Esophagus mucosa (tissue), 1 donor: ENCODE measurements around the gene EML6. TPM values are rescaled to one million over a fixed set of nuclear protein-coding genes. Genes with fewer than 3 reads are reported as not detected.

Source experiments
- ATAC-seq: fragments of 200-7000 bp; cut with Tn5 transposase; one replicate; pipeline ENCODE4 v1.9.1; 2020
- total RNA-seq: library from RNA; stranded (reverse); gene quantifications from one replicate; pipeline ENCODE4 v1.2.4, GENCODE V29; 2023
- donor health status: DM: yes; HTN: yes; CAD: no.

EML6 gene
- total RNA-seq, 1 donor from 2014 or later, result 5.2 TPM

GRCh38 chr2:54949431-54949830 is 226.0 kb downstream of the EML6 start:
- ATAC-seq, result no peak

- ATAC-seq, result no peak
These were observed 227.3 kb downstream of the EML6 start for GRCh38 chr2:54950811-54951210.

GRCh38 chr2:54952425-54952824 is 229.0 kb downstream of the EML6 start:
- ATAC-seq, result no peak

GRCh38 chr2:54952978-54953456 is 229.6 kb downstream of the EML6 start:
- no peak for ATAC-seq

GRCh38 chr2:54954158-54954557 is 230.7 kb downstream of the EML6 start:
- ATAC-seq, result no peak

- ATAC-seq, result no peak
These were observed 231.4 kb downstream of the EML6 start for GRCh38 chr2:54954705-54955357.

- no peak for ATAC-seq
These were observed 232.1 kb downstream of the EML6 start for GRCh38 chr2:54955358-54956110.

GRCh38 chr2:54956111-54956627 is 232.7 kb downstream of the EML6 start:
- ATAC-seq, result no peak

GRCh38 chr2:54957321-54957999 is 234.0 kb downstream of the EML6 start:
- no peak for ATAC-seq

- no peak for ATAC-seq
These were observed 235.4 kb downstream of the EML6 start for GRCh38 chr2:54958717-54959371.

GRCh38 chr2:54960164-54960563 is 236.7 kb downstream of the EML6 start:
- ATAC-seq, result no peak

GRCh38 chr2:54962511-54962910 is 239.0 kb downstream of the EML6 start:
- ATAC-seq, result no peak

- ATAC-seq, result no peak
These were observed 239.5 kb downstream of the EML6 start for GRCh38 chr2:54962935-54963440.

GRCh38 chr2:54963476-54963875 is 240.0 kb downstream of the EML6 start:
- no peak for ATAC-seq

- ATAC-seq, result no peak
These were observed 240.8 kb downstream of the EML6 start for GRCh38 chr2:54964271-54964670.

- ATAC-seq, result no peak
These were observed 241.4 kb downstream of the EML6 start for GRCh38 chr2:54964816-54965215.

- no peak for ATAC-seq
These were observed 242.0 kb downstream of the EML6 start for GRCh38 chr2:54965425-54965824.

- peak; percentile 74 for ATAC-seq
These were observed 242.8 kb downstream of the EML6 start for GRCh38 chr2:54966165-54966832.

- no peak for ATAC-seq
These were observed 243.4 kb downstream of the EML6 start for GRCh38 chr2:54966837-54967236.

GRCh38 chr2:54967269-54967668 is 243.8 kb downstream of the EML6 start:
- ATAC-seq, result no peak

- no peak for ATAC-seq
These were observed 244.4 kb downstream of the EML6 start for GRCh38 chr2:54967759-54968365.
